GM12873 (cell line): Measurements from ENCODE around the gene SYPL2.

Experiments used
- TF ChIP-seq, protein P1 (sequence below): IDR thresholded peaks from 2 replicates; pipeline ENCODE4 v1.5.1; 2012; ENCODE audit warnings: low read depth, mild to moderate bottlenecking, moderate library complexity, low read length, control low read depth; ENCODE audit not compliant: insufficient read depth; ENCODE audit errors: missing control alignments

SYPL2 gene

DNA sequence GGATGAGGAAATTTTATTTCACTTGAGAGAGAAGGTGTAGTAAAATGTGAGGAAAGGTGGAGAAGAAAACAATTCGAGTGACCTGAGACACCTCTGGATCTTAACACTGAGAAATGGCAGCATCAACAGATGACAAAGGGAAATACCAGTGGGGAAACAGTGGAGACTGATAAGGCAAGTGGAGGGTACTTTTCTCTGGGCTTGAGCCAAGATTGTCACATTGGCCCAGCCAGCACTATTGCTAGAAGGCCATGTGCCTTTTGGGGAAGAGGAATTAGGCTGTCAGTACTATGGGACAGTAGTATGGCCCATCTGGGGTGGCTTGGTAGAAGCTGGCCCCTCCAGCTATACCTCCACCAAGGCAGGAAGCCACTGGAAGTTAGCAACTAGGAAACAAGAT lies 8.4 kb downstream of the SYPL2 start:
- TF ChIP-seq, protein P1, sequence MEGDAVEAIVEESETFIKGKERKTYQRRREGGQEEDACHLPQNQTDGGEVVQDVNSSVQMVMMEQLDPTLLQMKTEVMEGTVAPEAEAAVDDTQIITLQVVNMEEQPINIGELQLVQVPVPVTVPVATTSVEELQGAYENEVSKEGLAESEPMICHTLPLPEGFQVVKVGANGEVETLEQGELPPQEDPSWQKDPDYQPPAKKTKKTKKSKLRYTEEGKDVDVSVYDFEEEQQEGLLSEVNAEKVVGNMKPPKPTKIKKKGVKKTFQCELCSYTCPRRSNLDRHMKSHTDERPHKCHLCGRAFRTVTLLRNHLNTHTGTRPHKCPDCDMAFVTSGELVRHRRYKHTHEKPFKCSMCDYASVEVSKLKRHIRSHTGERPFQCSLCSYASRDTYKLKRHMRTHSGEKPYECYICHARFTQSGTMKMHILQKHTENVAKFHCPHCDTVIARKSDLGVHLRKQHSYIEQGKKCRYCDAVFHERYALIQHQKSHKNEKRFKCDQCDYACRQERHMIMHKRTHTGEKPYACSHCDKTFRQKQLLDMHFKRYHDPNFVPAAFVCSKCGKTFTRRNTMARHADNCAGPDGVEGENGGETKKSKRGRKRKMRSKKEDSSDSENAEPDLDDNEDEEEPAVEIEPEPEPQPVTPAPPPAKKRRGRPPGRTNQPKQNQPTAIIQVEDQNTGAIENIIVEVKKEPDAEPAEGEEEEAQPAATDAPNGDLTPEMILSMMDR = no peak

DNA sequence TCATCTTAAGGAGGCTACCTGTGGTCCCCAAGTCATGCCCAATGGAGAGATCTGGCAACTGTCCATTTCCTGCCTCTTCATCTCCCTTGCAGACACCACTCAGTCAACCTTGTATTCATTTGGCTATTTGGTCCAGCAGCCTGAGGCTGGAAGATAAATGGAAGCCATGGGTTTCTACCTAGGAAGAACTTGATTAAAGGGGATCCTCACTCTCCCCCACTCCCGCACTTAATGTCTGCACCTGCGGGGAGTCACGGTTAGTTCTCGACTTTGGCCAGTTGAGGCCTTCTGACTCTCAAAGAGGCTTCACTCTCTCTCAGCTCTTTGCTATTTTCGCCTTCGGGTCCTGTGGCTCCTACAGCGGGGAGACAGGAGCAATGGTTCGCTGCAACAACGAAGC lies 8.9 kb downstream of the SYPL2 start:
- TF ChIP-seq, protein P1 = no peak

DNA sequence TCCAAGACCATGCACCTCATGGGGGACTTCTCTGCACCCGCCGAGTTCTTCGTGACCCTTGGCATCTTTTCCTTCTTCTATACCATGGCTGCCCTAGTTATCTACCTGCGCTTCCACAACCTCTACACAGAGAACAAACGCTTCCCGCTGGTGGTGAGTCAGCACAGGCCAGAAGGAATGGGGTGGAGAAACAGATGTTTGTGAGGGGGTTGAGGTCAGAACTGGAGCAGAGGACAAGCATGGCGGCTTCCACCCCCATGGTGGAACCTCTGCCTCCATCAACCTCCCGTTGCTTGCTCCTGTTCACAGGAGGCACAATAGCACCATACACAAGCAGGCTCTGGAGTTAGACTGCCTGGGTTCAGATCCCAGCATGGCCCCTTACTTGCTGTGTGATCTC lies 10.5 kb downstream of the SYPL2 start:
- TF ChIP-seq, protein P1 = no peak

DNA sequence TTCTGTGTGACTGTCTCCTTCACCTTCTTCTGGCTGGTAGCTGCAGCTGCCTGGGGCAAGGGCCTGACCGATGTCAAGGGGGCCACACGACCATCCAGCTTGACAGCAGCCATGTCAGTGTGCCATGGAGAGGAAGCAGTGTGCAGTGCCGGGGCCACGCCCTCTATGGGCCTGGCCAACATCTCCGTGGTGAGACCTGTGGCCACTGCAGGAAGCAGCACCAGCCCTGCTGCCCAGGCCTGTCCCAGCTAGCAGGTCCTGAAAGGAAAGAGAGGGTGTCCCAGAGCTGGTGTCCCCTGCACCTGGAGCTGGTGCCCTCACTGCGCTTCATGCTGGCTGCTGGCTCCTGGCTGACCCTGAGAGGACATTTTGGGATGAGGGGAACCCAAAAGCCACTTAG lies 11.5 kb downstream of the SYPL2 start:
- TF ChIP-seq, protein P1 = no peak

DNA sequence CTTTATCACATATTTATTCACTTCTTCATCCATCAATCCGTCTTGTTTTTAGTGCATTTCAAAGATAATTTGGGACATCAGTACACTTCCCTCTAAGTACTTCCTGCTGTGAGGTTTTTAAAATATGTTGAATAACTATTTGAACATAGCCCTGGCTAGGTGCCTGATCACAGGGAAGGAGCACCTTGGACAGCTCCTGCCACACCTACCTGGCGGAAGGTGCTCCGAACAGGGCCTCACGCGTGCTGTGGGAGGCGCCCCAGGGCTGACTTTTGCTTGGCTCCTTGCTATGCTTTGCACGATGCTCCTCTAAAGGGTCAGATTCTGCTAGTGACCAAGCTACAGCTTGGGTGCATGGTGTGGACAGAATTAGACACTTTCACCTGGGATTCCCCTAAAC lies 12.5 kb downstream of the SYPL2 start:
- TF ChIP-seq, protein P1 = no peak

DNA sequence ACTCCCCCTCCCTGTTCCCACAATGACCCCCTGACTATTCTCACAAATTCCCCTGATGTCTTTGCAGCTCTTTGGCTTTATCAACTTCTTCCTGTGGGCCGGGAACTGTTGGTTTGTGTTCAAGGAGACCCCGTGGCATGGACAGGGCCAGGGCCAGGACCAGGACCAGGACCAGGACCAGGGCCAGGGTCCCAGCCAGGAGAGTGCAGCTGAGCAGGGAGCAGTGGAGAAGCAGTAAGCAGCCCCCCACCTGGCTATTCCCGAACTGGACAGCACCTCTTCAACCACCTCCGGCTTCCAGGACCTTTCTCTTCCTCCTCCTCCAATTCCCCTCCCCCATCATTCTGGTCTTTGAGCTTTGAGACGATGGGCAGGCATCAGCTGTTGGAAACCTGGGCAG lies 13.0 kb downstream of the SYPL2 start:
- TF ChIP-seq, protein P1 = no peak

DNA sequence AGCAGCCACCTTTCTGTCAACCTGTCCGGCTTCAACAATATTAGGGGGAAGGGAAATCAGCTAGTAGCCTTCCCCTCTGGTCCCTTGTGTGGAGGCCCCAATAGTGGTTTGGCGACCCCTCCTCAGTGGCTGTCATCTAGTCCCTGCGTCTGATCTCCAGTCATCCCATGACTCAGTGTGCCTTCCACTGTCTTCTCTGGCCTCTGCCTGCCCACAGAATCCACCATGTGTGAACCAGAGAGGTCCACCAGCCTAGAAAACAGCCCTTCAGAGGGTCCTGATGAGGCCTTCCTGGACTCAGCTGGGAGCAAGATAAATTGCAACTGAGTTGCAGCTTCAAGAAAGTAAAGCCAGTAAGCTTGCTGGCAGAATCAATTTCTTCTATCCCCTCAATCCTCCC lies 13.6 kb downstream of the SYPL2 start:
- TF ChIP-seq, protein P1 = no peak
